NCI-H2107 treated with DMSO at 0.1 percent for 48 hours (cell line): Measurements from ENCODE around the gene CERS2.

Experiments
- DNase-seq: peaks from one replicate; lab custom pipeline; 2025; ENCODE audit not compliant: unreplicated experiment; lab: John Stamatoyannopoulos, UW

The CERS2 gene

DNA sequence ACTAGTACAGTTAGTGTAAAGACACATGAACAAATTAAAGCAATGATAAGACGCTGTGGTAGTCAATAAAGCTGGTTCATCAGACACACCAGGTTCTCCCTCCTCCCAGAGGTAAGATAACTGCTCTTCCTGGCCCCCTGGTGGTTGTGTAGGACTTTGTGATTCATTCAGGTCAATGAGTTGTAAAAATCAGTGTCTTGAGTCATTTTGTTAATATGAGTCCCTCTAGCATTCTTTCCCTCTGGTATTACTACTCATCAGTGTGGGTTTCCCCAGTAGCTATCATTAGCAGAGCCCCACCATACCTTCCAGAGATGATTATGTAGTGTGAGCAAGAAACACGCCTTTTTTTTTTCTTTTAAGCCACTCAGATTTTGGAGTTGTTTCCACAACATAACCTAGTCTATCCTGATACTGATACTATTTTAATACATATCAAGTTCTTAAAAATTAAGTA lies 52.1 kb downstream of the CERS2 start:
- peak; percentile 62 for DNase-seq

- DNase-seq = no peak
Observed at GRCh38 chr1:150917387-150917786, 57.2 kb downstream of the CERS2 start.
